Bone marrow (tissue), 2 donors: Measurements from ENCODE around the gene PRSS56.
"Not testable (repeated sequence)": the region's sequence is repeated elsewhere in the genome, so short reads cannot be mapped to it uniquely, and the experiment has no call there.

ENCODE experiments used
- DNase-seq, 2 donors: peaks; one replicate each; lab custom pipeline; 2025; lab: John Stamatoyannopoulos, UW

PRSS56 gene

GRCh38 chr2:232525791-232526371 is 5.7 kb downstream of the PRSS56 start, which contains the start of gene CHRND:
Gene CHRND, plus strand, starts transcription at chr2:232526160. Its CDS starts 56 bp downstream, at chr2:232526216.
- no peak for DNase-seq

- no peak for DNase-seq
These were observed 6.3 kb downstream of the PRSS56 start for GRCh38 chr2:232526372-232526941.

GRCh38 chr2:232527905-232528470 is 7.8 kb downstream of the PRSS56 start:
- DNase-seq, result no peak

- DNase-seq, result peak in 1 of 2 donors; percentile 4
These were observed 8.7 kb downstream of the PRSS56 start for GRCh38 chr2:232528746-232529460.

GRCh38 chr2:232529806-232530547 is 9.8 kb downstream of the PRSS56 start:
- no peak for DNase-seq

GRCh38 chr2:232530626-232531260 is 10.6 kb downstream of the PRSS56 start:
- no peak for DNase-seq

- no peak for DNase-seq
These were observed 12.2 kb downstream of the PRSS56 start for GRCh38 chr2:232532419-232532818.

- not testable (repeated sequence) for DNase-seq
These were observed 12.6 kb downstream of the PRSS56 start for GRCh38 chr2:232532821-232533220.

- no peak for DNase-seq
These were observed 13.9 kb downstream of the PRSS56 start for GRCh38 chr2:232533944-232534710.

- DNase-seq, result no peak
These were observed 14.9 kb downstream of the PRSS56 start for GRCh38 chr2:232534940-232535651.

- DNase-seq, result no peak
These were observed 15.8 kb downstream of the PRSS56 start for GRCh38 chr2:232535761-232536530.

GRCh38 chr2:232537079-232537478 is 16.9 kb downstream of the PRSS56 start:
- no peak for DNase-seq

GRCh38 chr2:232537499-232537898 is 17.3 kb downstream of the PRSS56 start:
- DNase-seq, result no peak

GRCh38 chr2:232538671-232539070 is 18.5 kb downstream of the PRSS56 start:
- DNase-seq, result no peak

- no peak for DNase-seq
These were observed 19.4 kb downstream of the PRSS56 start, which contains the start of gene CHRNG for GRCh38 chr2:232539298-232540231. Gene CHRNG, plus strand, starts transcription at chr2:232539692. Its CDS starts 56 bp downstream, at chr2:232539748.

GRCh38 chr2:232540441-232541041 is 20.4 kb downstream of the PRSS56 start:
- no peak for DNase-seq

GRCh38 chr2:232541195-232541960 is 21.2 kb downstream of the PRSS56 start:
- DNase-seq, result no peak
